Activated CD4-positive, alpha-beta T cell treated with anti-CD3 and anti-CD28 coated beads, Interleukin-2, amount 50 U/mL, for 48 hours (primary cell): ENCODE results near the gene RREB1.
"Not testable (repeated sequence)": the region's sequence is repeated elsewhere in the genome, so short reads cannot be mapped to it uniquely, and the experiment has no call there.

Experiments used
- DNase-seq, 2 experiments: peaks; one replicate each; pipeline ENCODE4 v3.0.0-alpha.2; 2020

Gene RREB1

DNA sequence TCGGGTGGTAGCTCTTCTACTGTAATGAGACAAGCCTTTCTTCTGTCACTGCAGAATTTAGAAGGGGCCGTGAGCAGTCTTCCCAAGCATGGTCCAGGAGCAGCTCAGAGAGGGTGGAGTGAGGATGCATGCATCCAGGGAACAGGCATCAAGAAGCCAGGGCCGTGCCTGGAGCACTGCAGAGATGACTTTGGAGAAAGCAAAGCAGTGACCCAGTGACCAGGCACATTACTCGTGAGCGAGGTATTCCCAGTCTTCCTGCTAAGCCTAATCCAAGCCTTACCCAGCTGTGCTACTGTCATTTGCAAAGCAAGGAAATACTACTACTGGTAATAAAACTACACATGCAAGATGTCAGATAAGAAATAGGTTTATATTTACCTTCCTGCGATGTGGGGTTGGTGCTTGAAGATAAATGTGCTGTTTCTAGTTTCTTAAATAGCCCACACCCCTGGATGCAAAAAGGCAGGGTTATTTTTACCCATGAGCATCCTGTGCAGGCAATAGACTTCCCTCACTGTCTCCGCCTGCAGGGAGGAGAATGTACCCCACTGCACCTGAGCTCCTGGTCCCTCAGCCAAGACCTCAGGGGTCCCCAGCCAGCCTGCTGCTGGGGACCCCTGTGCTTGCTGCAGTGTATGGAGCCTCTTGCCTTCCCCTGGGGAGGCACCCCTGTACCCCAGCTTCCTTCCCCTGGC, 142.3 kb downstream of the RREB1 start:
- DNase-seq, result no peak

DNA sequence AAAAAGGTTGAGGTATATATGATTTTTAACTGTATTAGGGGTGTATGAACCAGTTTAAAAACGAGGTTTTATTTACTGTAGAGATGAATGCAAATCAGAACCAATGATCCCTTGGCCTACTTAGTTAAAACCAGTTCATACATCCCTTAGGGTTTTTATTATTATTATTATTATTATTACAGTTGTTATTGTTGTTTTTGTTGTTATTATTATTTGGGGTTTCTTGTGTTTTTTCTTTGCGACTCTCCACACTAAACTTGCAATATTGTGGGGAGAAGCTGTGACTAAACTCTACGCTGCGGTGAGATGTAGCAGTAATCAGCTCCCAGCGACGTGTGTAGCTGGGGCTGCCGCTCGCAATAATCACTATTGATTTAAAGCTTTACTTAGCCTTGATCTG, 143.1 kb downstream of the RREB1 start:
- DNase-seq, result no peak

DNA sequence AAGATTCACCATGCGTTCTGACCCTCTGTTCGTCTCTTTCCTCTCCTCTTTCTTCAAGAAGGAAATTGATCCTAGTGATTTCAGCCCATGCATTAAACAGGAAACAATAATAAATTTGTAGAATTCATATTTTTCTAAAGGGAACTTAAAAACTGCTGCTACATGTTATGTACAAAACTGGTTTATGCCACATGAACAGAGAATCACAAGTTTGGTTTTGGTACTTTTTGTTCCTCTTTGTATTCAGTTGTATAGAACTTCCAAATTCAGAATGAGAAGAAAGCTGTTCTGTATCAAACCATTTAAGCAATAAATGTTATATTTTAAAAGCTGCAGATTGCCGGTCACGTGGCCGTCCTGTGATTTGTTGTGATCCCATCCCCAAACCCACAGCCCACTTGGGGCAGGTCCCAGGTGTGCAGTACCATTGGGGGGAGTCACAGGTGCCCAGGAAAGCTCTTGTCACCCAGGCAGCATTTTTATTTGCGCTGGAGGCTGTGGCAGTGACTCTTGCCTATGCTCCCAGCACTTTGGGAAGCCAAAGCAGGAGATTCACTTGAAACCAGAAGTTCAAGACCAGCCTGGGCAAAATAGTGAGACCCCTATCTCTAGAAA, 144.0 kb downstream of the RREB1 start:
- DNase-seq, result no peak

DNA sequence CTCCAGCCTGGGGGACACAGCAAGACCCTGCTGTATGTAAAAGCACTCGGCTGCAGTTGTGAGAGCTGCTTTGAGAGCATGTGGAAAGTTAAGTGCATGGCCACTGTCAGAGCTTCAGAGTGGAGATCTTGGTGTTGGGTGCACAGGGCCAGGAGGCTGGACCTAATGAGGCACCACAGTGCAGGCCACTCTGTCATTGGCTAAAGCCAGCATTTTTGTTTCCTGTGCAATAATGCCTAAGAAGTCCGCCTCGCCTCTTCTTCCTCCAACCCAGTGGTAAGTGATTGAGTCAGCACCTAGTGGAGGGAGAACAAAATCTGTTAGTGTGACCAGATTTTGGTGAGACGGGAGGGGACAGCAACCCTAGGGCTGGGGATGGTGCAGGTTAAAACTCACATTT, 144.6 kb downstream of the RREB1 start:
- no peak for DNase-seq

DNA sequence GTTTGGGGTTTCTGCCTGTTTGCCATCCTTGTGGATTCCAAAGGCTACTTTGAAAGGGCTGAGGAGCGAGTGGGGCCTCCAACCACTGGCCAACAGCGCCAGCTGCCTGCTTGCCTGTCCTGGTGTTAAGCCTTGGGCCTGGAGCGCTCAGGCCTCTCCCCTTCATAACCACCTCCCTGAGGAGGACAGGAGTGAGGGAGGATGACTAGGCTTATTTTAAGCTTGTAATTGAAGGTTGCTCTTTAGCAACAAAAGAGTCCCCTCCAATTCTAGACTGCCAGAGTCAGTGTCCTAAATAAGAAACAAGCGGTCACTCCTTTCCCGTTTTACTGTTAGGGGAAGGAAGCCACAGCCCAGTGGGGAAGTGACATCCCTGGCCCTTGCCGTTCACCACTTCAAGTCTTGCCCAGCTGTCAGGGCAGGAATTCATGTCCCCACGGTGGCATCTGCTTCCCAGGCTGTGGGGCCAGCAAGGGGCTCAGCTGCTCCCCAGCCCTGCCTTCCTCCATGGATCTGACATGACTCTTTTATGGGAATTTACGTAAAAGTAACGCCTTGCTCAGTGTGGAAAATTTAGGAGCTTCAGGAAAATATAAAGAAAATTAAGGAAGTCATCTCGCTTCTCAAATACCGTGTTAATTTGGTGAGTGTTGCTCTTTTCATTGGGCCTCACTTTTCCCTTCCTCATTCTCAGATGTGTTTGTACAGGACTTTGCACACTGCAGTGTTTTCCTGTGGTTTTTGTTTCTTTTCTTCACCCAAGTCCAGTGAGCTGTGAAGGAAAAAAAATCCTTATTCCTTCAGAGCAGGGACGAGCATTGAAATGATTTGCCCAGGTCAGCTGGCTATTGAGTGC, 147.4 kb downstream of the RREB1 start:
- DNase-seq, result no peak

DNA sequence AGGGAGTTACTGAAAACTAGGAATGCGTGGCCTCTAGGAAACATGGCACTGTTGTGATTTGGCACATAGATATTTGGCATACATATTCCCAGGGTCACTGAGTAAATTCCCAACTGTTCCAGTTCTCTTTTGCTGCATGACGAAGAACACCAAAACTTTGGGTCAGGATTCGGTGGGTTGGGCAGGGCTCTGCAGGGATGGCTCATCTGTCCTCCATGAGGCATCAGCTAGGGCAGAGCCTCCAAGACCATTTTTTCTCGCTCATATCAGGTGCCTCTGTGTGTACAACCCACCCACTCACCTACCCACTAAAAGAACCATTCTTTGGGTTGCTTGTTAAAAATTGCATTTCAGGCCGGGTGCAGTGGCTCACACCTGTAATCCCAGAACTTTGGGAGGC, 148.2 kb downstream of the RREB1 start:
- no peak for DNase-seq

DNA sequence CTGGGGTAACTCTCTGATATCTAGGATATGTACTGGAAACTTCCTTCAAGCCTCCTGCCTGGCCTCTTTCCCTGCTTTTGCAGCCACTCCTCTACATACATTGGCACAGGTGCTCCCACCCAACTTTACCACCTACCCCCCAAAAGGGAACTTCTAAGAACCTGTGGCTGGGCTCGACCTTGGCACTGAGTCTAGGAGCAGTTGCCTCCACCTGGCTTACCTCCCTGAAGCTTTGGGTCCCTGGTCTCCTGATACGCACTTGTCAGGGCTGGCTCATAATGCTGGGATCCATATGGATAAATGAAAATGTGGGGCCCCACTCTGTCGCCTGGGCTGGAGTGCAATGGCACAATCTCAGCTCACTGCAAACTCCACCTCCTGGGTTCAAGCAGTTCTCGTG, 149.0 kb downstream of the RREB1 start:
- DNase-seq, result no peak

DNA sequence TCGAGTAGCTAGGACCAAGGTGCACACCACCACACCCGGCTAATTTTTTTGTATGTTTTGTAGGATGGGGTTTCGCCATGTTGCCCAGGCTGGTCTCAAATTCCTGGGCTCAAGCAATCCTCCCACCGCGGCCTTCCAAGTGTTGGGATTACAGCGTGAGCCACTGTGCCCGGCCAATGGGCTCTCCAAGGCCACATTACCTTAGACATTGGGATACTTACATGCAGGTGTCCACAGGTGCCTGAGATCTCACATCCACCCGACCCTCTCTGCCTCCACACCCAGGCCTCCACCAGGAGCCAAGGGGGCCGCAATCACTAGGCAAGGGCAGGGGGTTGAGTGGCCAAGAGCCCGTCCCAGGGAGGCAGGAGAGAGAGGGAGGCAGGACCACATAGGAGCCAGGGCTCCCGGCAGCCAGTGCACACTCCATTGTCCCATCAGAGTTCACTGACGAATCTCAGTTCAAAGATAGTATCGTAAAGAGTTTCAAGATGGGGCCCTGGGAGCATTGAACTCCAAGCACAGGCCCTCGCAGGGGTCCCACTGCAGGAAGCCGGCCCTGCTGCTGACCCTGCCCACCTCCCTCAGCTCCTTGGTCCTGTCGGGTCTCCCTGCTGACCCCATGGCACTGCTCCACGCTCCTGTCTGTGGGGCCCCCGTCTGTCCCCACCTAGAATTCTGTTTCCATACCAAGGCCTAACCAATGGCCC, 149.9 kb downstream of the RREB1 start:
- DNase-seq, result no peak

DNA sequence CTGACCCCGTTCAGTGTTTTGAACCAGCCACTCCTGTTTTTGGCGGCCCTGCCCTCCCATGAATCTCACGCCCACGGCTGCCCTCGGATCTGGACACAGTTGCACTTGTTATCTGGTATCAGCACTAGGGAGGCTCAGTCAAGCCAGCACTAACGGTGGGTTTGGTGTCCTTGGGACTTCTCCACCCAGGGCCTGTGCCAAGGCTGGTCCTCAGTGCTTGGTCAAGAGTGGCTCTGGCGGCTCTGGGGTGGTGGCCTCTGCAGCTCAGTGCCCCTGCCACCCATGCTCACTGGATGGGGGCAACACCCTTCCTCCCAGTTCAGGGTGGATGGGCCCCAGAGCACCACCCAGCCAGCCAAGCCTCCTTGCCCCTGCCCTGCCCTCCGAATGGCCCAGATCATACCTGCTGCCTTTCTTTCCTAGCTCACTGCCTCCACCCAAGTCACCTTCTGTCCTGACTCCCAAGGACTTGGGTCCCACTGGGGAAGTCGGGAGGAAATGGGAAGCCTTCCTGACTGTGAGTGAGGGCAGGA, 150.5 kb downstream of the RREB1 start:
- DNase-seq, result no peak

DNA sequence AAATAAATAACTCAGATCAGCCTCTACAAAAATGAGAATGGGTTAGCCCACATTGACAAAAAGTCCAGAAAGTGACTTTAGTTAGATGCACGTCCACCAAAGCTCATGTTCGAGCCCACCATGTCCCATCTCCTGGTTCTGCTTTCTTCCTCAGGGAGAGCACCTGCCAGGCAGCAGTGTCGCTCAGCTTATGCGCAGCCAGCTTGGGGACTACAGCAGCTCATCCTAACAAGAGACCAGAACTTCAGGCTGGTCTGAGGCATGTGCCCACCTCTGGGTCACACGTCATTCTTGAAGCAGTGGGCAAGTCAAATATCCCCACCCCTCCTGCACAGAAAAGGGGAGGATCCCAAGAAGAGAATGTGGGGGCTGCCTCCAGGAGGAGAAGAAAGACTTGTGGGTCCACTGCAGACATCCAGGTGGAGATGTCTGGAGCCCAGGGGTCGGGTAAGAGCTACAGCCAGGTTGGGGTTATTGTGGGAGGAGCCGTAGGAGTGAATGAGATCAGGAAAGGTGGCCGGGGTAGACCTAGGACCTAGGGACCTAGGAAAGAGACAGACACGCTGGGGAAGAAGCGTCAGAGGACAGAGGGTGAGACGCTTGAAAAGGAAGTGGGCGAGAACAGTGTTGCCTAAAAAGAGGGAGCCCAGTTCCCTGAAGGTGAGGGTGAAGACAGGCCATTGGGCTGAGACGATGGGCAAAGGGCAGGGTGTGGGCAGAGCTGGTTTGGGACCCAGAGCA, 152.7 kb downstream of the RREB1 start:
- DNase-seq, result no peak

DNA sequence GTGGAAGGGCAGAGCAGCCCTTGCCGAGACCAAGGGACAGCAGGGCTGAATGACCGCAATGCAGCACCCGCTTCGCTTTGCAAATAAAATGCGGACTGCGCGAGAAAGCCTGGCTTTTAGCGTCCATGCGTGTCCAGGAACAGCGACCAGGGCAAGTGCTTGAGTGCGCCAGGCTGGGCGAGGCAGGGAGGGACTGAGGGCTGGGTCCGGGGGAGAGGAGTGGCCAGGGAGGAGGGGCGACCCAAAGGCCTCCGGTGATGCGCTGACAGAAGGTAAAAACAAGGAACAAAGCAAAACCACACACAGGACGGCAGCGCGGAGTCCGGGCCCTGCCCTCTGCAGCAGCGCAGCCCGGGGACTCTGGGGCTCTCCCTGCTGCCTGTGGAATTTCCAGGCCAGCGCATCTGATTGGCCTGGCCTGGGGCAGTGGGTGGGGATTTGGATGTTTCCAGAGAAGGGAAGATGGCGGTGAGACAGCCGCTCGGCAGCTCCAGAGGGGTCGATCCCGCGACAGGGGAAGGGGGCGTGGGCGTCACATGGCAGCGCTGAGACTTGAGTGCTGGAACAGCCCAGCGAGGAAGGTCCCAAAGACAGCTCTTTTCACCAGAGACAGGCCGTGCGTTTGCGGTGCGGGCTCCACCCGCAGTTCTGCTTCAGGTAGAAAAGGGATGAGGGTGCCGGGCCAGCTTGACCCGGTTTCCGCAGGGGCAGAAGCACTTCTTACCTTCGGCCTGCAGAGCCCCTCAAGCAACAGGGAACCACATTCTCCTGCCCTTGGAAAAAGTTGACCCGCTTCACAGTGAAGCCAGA, 153.5 kb downstream of the RREB1 start:
- DNase-seq, result peak; percentile 69 to 78

DNA sequence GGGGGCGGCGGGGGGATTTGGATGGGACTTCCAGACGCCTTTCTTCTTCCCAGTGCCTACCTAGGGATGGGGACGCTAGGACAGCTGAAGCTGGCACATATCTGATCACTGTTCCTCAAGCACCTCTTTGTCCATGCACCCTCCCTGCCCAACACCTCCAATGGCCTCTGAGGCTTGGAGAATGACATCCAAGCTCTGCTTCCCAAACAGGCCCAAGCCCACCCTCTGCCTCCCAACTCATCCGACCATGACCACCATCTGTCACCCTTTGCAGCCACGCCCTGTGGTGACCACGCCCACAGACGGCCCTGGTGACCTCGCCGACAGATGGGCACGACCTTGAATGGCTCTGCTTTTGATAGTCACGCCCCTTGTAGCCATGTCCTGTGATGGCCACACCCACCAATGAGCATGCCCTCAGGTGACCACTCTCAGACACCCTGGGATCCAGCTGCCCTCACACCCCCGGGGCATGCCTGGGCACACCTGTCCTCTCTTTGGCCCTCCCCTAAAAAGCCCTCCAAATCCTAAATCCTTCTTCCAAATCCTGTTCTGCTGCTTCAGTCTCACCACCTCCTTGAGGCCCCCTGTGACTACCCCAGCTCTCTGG, 154.2 kb downstream of the RREB1 start:
- DNase-seq, result no peak

DNA sequence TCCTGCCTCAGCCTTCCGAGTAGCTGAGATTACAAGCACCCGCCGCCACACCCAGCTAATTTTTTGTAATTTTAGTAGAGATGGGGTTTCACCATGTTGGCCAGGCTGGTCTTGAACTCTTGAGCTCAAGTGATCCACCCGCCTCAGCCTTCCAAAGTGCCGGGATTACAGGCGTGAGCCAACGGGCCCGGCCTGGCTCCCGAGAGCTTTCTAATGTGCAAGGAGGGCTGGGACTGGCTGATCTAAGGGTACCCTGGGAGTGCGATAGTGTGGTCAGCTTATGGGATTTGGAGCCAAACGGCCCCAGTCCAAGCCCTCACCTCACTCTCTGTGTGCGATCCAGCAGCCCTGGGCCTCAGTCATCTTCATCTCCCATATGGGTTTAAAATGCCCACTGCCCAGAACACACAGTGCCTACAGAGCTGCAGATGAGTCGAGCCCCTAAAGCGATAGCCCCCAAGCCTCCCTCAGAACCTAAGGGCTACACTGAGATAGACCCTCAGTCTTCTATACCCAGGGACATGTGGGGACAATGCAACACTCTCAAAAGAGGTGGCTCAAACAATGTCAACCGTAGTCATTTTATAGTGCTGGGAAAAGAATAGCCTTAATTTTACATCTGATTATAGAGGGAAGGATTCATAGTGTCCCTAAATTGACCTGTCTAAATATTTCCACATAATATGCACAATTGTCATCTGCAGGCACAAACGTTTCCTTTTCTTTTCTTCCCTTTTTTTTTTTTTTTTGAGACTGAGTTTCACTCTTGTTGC, 155.2 kb downstream of the RREB1 start:
- DNase-seq, result no peak

DNA sequence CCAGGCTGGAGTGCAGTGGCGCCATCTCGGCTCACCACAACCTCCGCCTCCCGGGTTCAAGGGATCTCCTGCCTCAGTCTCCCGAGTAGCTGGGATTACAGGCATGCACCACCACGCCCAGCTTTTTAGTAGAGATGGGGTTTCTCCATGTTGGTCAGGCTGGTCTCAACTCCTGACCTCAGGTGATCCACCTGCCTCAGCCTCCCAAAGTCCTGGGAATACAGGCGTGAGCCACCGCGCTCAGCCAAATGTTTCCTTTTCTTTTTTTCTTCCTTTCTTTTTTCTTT, 155.7 kb downstream of the RREB1 start:
- DNase-seq, result not testable (repeated sequence)

DNA sequence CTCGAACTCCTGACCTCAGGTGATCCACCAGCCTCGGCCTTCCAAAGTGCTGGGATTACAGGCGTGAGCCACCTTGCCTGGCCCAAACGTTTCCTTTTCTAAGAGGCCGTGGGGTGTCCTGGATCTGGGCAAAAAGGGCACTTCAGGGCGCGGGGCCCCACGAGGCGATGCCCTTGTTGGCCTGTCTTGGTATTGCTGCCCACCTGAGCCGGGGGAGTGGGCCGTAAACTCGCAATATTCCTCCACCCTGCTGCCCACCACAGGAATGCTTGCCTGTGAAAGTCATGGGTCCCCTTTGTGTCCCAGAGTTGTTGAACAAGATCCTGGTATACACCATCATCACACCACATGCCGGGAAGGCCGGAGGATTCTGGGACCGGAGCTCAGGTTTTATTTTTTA, 156.3 kb downstream of the RREB1 start:
- DNase-seq, result no peak

DNA sequence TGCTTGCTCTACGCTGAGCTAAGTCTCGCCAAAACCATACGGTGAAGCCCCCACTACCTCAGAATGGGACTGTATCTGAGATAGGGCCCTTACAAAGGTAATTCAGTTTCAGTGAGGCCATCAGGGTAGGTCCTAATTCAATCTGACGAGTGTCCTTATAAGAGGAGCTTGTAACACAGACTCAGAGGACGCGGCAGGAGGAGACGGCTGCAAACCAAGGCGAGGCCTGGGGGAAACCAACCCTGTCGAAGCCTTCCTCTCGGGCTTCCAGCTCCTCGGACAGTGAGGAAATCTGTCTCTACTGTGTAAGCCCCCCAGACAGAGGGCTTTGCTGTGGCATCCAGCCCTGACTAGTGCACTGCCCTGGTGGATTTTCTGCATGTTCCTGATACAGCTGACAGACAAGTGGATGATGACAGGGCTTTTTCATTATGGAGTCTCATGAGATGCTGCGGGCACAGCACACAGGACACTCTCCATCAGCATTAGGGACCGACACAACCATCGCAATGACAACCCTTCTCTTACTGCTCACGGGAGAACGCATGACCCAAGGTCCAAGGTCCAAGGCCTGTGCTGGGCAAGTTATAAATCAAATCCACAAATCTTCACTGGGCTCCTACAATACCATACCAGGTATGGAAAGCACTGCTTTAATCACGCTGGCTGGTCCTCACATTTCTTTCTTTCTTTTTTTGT, 157.1 kb downstream of the RREB1 start:
- no peak for DNase-seq

DNA sequence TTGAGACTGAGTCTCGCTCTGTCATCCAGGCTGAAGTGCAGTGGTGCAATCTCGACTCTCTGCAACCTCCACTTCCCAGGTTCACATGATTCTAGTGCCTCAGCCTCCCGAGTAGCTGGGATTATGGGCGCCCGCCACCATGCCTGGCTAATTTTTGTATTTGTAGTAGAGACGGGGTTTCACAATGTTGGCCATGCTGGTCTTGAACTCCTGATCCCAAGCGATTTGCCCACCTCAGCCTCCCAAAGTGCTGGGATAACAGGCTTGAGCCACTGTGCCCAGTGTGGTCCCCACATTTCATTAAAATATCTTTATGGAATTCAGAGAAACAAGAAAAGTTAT, 157.6 kb downstream of the RREB1 start:
- DNase-seq, result not testable (repeated sequence)

DNA sequence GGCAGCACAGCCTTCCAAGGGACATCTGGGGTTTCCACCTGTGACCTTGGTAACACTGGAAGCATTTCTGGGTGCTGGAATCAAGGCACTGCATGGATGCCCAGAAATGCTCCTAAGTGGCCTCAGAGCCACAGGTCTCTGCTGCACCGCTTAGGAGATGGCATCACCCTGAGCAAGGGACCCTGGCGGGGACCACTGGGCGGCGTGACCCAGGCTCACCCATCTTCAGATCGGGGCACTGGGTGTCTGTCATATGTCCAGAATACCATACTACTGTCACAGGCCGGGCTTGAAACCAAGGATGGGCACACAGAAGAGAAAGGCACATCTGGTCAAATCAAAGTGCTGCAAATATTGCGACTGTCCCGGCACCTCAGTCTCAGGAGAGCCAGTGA, 159.3 kb downstream of the RREB1 start:
- DNase-seq, result no peak

DNA sequence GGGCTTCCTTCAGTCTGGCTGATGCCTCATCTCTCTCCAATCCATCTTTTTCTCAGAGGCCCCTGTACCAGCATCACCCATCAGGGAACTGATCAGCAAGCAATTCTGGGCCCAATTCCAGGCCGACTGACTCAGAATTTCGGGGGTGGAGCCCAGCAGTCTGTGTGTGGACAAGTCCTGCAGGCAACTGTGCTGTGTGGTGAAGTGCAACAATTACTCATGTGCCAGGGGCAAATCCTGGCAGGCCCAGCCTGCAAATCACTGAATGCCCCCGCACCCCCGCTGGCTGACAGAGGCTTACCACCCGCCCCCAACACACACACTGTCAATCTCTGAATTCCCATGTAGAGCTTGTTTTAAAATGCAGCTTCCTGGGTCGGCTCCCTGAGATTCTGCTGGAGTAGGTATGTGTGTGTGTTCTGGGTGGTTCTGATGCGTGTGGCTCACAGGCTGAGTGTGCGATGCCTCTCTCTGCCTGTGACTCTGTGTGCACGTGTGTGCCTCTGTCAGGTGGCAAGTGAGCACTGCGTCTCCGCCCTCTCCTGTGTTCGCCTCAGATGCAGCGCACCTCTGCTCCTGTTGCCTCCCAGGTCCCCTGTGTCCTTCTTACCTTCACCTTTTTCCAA, 159.8 kb downstream of the RREB1 start:
- DNase-seq, result no peak
